ENCODE data around the gene TRPM3. TPM values are rescaled to one million over a fixed set of nuclear protein-coding genes. Genes with fewer than 3 reads are reported as not detected.

TRPM3 gene
- total RNA-seq, 1 experiment from 2014 or later: not detected

- ChIA-PET CTCF (no interaction called here), POLR2A (no interaction called here)
- H3K4me1 ChIP-seq (ENCODE audit: control insufficient read depth, insufficient read depth, low read length): no peaks in the 10 kb centered on the region
- DNase-seq (ENCODE audit: low read depth, low spot score) (no peak), ATAC-seq (no peak)
- no peak overlapping the region for H3K27ac ChIP-seq (ENCODE audit: low read length)
- no TSS peak for BruUV-seq (replicated peaks)
- H3K4me3 ChIP-seq (ENCODE audit: low read depth in 2 of 2, low read length in 2 of 2): no peak overlapping the region
- no peaks in the 10 kb centered on the region for H3K36me3 ChIP-seq (ENCODE audit: control insufficient read depth, insufficient read depth, low read length)
- no peaks in the 10 kb centered on the region for H3K27me3 ChIP-seq (ENCODE audit: control insufficient read depth, insufficient read depth, low read length)
- no peak for TF ChIP-seq POLR2AphosphoS5 (IDR thresholded peaks at IDR 0.05; ENCODE audit: low read depth, low read length)
- TF ChIP-seq CTCF (IDR thresholded peaks at IDR 0.05): no peak
- TF ChIP-seq, protein P1, sequence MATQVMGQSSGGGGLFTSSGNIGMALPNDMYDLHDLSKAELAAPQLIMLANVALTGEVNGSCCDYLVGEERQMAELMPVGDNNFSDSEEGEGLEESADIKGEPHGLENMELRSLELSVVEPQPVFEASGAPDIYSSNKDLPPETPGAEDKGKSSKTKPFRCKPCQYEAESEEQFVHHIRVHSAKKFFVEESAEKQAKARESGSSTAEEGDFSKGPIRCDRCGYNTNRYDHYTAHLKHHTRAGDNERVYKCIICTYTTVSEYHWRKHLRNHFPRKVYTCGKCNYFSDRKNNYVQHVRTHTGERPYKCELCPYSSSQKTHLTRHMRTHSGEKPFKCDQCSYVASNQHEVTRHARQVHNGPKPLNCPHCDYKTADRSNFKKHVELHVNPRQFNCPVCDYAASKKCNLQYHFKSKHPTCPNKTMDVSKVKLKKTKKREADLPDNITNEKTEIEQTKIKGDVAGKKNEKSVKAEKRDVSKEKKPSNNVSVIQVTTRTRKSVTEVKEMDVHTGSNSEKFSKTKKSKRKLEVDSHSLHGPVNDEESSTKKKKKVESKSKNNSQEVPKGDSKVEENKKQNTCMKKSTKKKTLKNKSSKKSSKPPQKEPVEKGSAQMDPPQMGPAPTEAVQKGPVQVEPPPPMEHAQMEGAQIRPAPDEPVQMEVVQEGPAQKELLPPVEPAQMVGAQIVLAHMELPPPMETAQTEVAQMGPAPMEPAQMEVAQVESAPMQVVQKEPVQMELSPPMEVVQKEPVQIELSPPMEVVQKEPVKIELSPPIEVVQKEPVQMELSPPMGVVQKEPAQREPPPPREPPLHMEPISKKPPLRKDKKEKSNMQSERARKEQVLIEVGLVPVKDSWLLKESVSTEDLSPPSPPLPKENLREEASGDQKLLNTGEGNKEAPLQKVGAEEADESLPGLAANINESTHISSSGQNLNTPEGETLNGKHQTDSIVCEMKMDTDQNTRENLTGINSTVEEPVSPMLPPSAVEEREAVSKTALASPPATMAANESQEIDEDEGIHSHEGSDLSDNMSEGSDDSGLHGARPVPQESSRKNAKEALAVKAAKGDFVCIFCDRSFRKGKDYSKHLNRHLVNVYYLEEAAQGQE (IDR thresholded peaks at IDR 0.05; ENCODE audit: insufficient read depth in 1 of 2, low read depth in 2 of 2, low read length in 1 of 2): no peak
- no peak for TF ChIP-seq SIN3A (IDR thresholded peaks at IDR 0.05; ENCODE audit: borderline replicate concordance, insufficient read depth, low read depth, low read length)
- no peak for TF ChIP-seq TCF7L2 (IDR thresholded peaks at IDR 0.05; ENCODE audit: low read depth, low read length)
- in situ Hi-C loops (cut with HindIII; ENCODE audit: low pct_unique_long_range_greater_than_20kb, low sequenced_read_pairs) (no loop called here), intact Hi-C loops (cut with micrococcal nuclease; ENCODE audit: unreplicated experiment) (no loop called here)
- H3K9me3 ChIP-seq (ENCODE audit: control insufficient read depth, insufficient read depth, low read depth, low read length): no peaks in the 10 kb centered on the region
Observed at GRCh38 chr9:71122022-71122275, 528 bp upstream of the TRPM3 start.

- in situ Hi-C loops (cut with HindIII; ENCODE audit: low pct_unique_long_range_greater_than_20kb, low sequenced_read_pairs): no loop called here
- no peak for DNase-seq (ENCODE audit: low read depth, low spot score)
- POLR2A ChIA-PET: no interaction called here
Observed at GRCh38 chr9:71120501-71121247, 747 bp downstream of the TRPM3 start.

More at GRCh38 chr9:71120501-71121247, 747 bp downstream of the TRPM3 start:
- no peaks in the 10 kb centered on the region for H3K9me3 ChIP-seq (ENCODE audit: control insufficient read depth, insufficient read depth, low read depth, low read length)
- H3K36me3 ChIP-seq (ENCODE audit: control insufficient read depth, insufficient read depth, low read length): no peaks in the 10 kb centered on the region
- BruUV-seq (replicated peaks): no TSS peak
- H3K27ac ChIP-seq (ENCODE audit: low read length): no peak overlapping the region
- no peaks in the 10 kb centered on the region for H3K4me1 ChIP-seq (ENCODE audit: control insufficient read depth, insufficient read depth, low read length)
- CTCF ChIA-PET: no interaction called here
- H3K4me3 ChIP-seq (ENCODE audit: low read depth in 2 of 2, low read length in 2 of 2): no peak overlapping the region
- no peak for ATAC-seq
- no peak for TF ChIP-seq POLR2AphosphoS5 (IDR thresholded peaks at IDR 0.05; ENCODE audit: low read depth, low read length)
- TF ChIP-seq, protein P1 (IDR thresholded peaks at IDR 0.05; ENCODE audit: insufficient read depth in 1 of 2, low read depth in 2 of 2, low read length in 1 of 2): no peak
- TF ChIP-seq CTCF (IDR thresholded peaks at IDR 0.05): no peak
- TF ChIP-seq SIN3A (IDR thresholded peaks at IDR 0.05; ENCODE audit: borderline replicate concordance, insufficient read depth, low read depth, low read length): no peak
- TF ChIP-seq TCF7L2 (IDR thresholded peaks at IDR 0.05; ENCODE audit: low read depth, low read length): no peak
- intact Hi-C loops (cut with micrococcal nuclease; ENCODE audit: unreplicated experiment): no loop called here
- no peaks in the 10 kb centered on the region for H3K27me3 ChIP-seq (ENCODE audit: control insufficient read depth, insufficient read depth, low read length)

Measured in Panc1 (cell line).